GM10266 (cell line): ENCODE measurements around the gene TAF4.

Experiments used
- DNase-seq: peaks from one replicate; pipeline ENCODE4 v3.0.0; 2012; ENCODE audit errors: extremely low spot score
- CTCF ChIP-seq: IDR thresholded peaks from 2 replicates; pipeline ENCODE4 v1.5.1; 2012; ENCODE audit warnings: mild to moderate bottlenecking, low read depth; ENCODE audit not compliant: control insufficient read depth, insufficient read depth; ENCODE audit errors: missing control alignments

TAF4 gene

GRCh38 chr20:61936701-61937131 lies 129.0 kb downstream of the TAF4 start:
- no peak for DNase-seq
- TF ChIP-seq CTCF, result no peak

- no peak for TF ChIP-seq CTCF
- no peak for DNase-seq
Observed at GRCh38 chr20:61935926-61936700, 129.6 kb downstream of the TAF4 start.

- DNase-seq, result no peak
- TF ChIP-seq CTCF, result no peak
Observed at GRCh38 chr20:61934716-61935530, 130.8 kb downstream of the TAF4 start.

- TF ChIP-seq CTCF, result no peak
- DNase-seq, result no peak
Observed at GRCh38 chr20:61933951-61934715, 131.5 kb downstream of the TAF4 start.

GRCh38 chr20:61933481-61933950 lies 132.2 kb downstream of the TAF4 start:
- DNase-seq, result no peak

More at GRCh38 chr20:61933481-61933950, 132.2 kb downstream of the TAF4 start:
- no peak for TF ChIP-seq CTCF
